Testis (tissue), 2 donors: Measurements from ENCODE around the gene PDP2.

Experiments used
- POLR2A ChIP-seq: fragments of 450-650 bp; IDR thresholded peaks from one replicate; pipeline ENCODE4 v1.6.1; 2017; ENCODE audit warnings: antibody characterized with exemption, mild to moderate bottlenecking, moderate library complexity
- TF ChIP-seq, protein P1 (sequence below), 3 experiments: fragments of 450-650 bp in 2 of 3; fragments of 200-600 bp in 1 of 3; sonication (generic) in 1 of 3; IDR thresholded peaks; one replicate each; pipeline ENCODE4 v1.5.1; 2016 to 2019; ENCODE audit warnings: antibody characterized with exemption in 3 of 3, mild to moderate bottlenecking in 2 of 3, moderate library complexity in 1 of 3

DNA sequence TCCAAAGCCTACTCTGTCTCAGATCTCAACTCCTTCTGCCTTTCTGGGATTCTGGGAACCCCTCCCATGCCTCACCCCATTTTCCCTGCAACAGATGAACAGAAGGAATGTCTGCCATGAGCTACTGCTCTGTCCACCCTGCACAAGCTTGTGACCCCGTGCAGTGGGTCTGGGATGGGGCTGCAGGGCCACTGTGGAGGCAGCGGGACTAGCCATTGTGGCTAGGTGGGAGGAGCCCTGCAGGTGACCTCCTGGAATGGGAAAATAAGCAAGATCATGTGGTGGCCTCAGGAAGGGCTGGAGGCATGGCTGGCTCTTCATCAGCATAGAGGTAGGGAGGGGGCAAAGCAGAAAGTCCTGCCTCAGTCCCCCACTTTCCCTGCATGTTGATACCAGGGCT is 13.7 kb downstream of the PDP2 start:
- TF ChIP-seq, protein P1, sequence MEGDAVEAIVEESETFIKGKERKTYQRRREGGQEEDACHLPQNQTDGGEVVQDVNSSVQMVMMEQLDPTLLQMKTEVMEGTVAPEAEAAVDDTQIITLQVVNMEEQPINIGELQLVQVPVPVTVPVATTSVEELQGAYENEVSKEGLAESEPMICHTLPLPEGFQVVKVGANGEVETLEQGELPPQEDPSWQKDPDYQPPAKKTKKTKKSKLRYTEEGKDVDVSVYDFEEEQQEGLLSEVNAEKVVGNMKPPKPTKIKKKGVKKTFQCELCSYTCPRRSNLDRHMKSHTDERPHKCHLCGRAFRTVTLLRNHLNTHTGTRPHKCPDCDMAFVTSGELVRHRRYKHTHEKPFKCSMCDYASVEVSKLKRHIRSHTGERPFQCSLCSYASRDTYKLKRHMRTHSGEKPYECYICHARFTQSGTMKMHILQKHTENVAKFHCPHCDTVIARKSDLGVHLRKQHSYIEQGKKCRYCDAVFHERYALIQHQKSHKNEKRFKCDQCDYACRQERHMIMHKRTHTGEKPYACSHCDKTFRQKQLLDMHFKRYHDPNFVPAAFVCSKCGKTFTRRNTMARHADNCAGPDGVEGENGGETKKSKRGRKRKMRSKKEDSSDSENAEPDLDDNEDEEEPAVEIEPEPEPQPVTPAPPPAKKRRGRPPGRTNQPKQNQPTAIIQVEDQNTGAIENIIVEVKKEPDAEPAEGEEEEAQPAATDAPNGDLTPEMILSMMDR (IDR thresholded peaks at IDR 0.05), result no peak
- TF ChIP-seq POLR2A, result no peak
